MM.1S (cell line): ENCODE measurements around the gene CPXM2.

ENCODE experiments used
- CTCF ChIP-seq: fragments of 300-600 bp; sonication (generic); IDR thresholded peaks from 2 replicates; pipeline ENCODE4 v1.5.1; 2016; ENCODE audit warnings: antibody characterized with exemption, low read length, mixed read lengths
- EZH2 ChIP-seq: fragments of 300-600 bp; sonication (generic); optimal IDR thresholded peaks from 2 replicates; pipeline ENCODE3; 2017; ENCODE audit warnings: low read depth, mild to moderate bottlenecking, antibody characterized with exemption, low read length, mixed read lengths

GRCh38 chr10:123726381-123726780, 165.2 kb downstream of the CPXM2 start:
- no peak for TF ChIP-seq EZH2
- no peak for TF ChIP-seq CTCF
